ENCODE data around the gene PKP2.
"Not testable (repeated sequence)": the region's sequence is repeated elsewhere in the genome, so short reads cannot be mapped to it uniquely, and the experiment has no call there.

The PKP2 gene

GRCh38 chr12:32861658-32862057, 34.9 kb downstream of the PKP2 start:
- DNase-seq = not testable (repeated sequence)

GRCh38 chr12:32860192-32860591, 36.4 kb downstream of the PKP2 start:
- DNase-seq = no peak

- no peak for DNase-seq
Measured at GRCh38 chr12:32859389-32859788, 37.2 kb downstream of the PKP2 start.

GRCh38 chr12:32854716-32855115, 41.9 kb downstream of the PKP2 start:
- no peak for DNase-seq

- DNase-seq = no peak
Measured at GRCh38 chr12:32854097-32854496, 42.5 kb downstream of the PKP2 start.

- DNase-seq = no peak
Measured at GRCh38 chr12:32847287-32847686, 49.3 kb downstream of the PKP2 start.

GRCh38 chr12:32846053-32846452, 50.5 kb downstream of the PKP2 start:
- DNase-seq = no peak

GRCh38 chr12:32843528-32844095, 53.0 kb downstream of the PKP2 start:
- DNase-seq = no peak

GRCh38 chr12:32841061-32841460, 55.5 kb downstream of the PKP2 start:
- DNase-seq = no peak

- DNase-seq = no peak
Measured at GRCh38 chr12:32839828-32840227, 56.7 kb downstream of the PKP2 start.

- no peak for DNase-seq
Measured at GRCh38 chr12:32837974-32838373, 58.6 kb downstream of the PKP2 start.

- no peak for DNase-seq
Measured at GRCh38 chr12:32836710-32837109, 59.9 kb downstream of the PKP2 start.

GRCh38 chr12:32834122-32834521, 62.5 kb downstream of the PKP2 start:
- DNase-seq = no peak

- DNase-seq = no peak
Measured at GRCh38 chr12:32828552-32828951, 68.0 kb downstream of the PKP2 start.

GRCh38 chr12:32828120-32828519, 68.5 kb downstream of the PKP2 start:
- no peak for DNase-seq

GRCh38 chr12:32826807-32827412, 69.7 kb downstream of the PKP2 start:
- no peak for DNase-seq

- DNase-seq = no peak
Measured at GRCh38 chr12:32824596-32824995, 72.0 kb downstream of the PKP2 start.

GRCh38 chr12:32822344-32822743, 74.2 kb downstream of the PKP2 start:
- no peak for DNase-seq

- DNase-seq = no peak
Measured at GRCh38 chr12:32821710-32822109, 74.9 kb downstream of the PKP2 start.

- no peak for DNase-seq
Measured at GRCh38 chr12:32821293-32821692, 75.3 kb downstream of the PKP2 start.

GRCh38 chr12:32820376-32820931, 76.1 kb downstream of the PKP2 start:
- DNase-seq = no peak

- DNase-seq = no peak
Measured at GRCh38 chr12:32819424-32819823, 77.2 kb downstream of the PKP2 start.

- no peak for DNase-seq
Measured at GRCh38 chr12:32811686-32812392, 84.7 kb downstream of the PKP2 start.

- no peak for DNase-seq
Measured at GRCh38 chr12:32809846-32810245, 86.7 kb downstream of the PKP2 start.

Measured in T-helper 2 cell (primary cell).